PC-3 (cell line): ENCODE results near the gene GID4.

Source experiments
- EZH2 ChIP-seq: fragments of 300-600 bp; sonication (generic); IDR thresholded peaks from one replicate; pipeline ENCODE4 v1.6.1; 2017; ENCODE audit warnings: antibody characterized with exemption, mild to moderate bottlenecking, low read length; ENCODE audit not compliant: unreplicated experiment
- EZH2phosphoT487 ChIP-seq: fragments of 300-600 bp; sonication (generic); IDR thresholded peaks from 2 replicates; pipeline ENCODE4 v1.6.1; 2018; ENCODE audit warnings: mild to moderate bottlenecking, antibody characterized with exemption, low read length, borderline replicate concordance
- TF ChIP-seq, protein P1 (sequence below): fragments of 300-600 bp; sonication (generic); conservative IDR thresholded peaks from 2 replicates; pipeline ENCODE4 v1.5.1; 2017; ENCODE audit warnings: antibody characterized with exemption, low read depth, mild to moderate bottlenecking, low read length

DNA sequence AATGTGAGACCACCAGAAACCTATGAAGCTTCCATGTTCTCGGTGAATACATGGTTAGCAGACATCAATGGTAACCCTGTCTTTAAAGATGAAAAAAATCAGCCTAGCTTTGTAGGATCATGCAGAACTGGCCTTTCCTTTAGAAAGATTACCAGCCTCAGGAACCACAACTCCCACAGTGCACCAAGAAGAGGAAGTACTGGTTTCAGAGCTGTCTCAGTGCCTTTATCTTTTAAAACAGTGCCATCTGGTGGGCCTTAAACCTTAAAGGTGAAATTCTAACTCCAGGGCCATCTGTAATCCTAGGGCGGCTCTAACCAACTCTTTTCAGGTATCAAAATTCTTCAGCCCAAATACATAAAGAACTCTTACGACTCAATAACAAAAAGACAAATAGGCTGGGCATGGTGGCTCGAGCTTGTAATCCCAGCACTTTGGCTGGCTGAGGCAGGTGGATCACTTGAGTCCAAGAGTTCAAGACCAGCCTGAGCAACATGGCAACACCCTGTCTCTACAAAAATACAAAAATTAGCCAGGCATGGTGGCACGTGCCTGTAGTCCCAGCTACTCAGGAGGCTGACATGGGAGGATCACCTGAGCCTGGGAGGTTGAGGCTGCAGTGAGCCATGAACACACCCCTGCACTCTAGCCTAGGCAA lies 5.6 kb upstream of the GID4 start:
- TF ChIP-seq, protein P1, sequence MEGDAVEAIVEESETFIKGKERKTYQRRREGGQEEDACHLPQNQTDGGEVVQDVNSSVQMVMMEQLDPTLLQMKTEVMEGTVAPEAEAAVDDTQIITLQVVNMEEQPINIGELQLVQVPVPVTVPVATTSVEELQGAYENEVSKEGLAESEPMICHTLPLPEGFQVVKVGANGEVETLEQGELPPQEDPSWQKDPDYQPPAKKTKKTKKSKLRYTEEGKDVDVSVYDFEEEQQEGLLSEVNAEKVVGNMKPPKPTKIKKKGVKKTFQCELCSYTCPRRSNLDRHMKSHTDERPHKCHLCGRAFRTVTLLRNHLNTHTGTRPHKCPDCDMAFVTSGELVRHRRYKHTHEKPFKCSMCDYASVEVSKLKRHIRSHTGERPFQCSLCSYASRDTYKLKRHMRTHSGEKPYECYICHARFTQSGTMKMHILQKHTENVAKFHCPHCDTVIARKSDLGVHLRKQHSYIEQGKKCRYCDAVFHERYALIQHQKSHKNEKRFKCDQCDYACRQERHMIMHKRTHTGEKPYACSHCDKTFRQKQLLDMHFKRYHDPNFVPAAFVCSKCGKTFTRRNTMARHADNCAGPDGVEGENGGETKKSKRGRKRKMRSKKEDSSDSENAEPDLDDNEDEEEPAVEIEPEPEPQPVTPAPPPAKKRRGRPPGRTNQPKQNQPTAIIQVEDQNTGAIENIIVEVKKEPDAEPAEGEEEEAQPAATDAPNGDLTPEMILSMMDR, result peak; percentile 87
- TF ChIP-seq EZH2 (no peak), EZH2phosphoT487 (no peak)
